HG03460 (cell line): ENCODE results near the gene HIRA.

ENCODE experiments used
- ATAC-seq: cut with Tn5 transposase; IDR thresholded peaks from one replicate; pipeline ENCODE4 v1.9.1; 2021; ENCODE audit not compliant: unreplicated experiment

The HIRA gene

DNA sequence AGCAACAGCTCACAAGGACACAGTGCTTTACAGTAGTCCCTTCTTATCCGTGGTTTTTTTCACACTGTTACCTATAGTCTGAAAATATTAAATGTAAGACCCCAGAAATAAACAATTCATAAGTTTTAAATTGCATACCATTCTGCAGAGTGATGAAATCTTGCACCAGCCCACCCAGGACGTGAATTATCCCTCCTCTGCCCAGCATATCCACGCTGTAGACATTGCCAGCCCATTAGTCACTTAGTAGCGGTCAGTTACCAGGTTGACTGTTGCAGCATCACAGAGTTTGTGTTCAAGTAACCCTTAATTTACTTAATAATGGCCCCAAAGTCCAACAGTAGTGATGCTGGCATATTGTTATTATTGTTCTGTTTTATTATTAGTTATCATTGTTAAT lies 143.6 kb downstream of the HIRA start:
- no peak for ATAC-seq

DNA sequence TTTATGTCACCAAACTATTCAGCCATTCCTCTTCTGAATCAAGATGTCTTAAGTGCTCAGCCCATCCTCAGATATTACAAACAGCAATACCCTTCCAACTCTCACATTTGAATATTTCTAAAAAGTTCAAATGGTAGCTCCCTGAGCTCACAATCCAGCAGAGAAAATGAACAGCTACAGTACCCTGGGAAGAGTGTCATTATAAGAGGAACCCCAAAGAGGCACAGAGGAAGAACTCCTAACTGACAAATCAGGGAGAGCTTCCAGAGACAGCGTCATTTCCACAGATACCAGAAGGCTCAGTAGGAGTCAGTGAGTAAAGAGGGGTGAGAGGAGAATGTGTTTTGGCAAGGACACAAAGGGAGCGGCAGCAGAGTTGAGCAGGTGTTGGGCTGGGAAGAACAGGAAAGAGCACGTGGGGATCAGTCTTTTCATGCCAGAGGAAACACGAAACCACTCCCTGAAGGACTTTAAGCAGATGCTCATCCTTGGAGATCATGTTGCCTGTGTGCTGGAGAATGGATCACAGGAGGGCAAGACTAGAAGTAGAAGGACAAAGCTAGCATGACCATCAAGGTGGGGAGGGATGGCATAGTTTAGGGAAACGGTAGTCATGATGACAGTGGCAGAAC lies 144.3 kb downstream of the HIRA start:
- no peak for ATAC-seq

DNA sequence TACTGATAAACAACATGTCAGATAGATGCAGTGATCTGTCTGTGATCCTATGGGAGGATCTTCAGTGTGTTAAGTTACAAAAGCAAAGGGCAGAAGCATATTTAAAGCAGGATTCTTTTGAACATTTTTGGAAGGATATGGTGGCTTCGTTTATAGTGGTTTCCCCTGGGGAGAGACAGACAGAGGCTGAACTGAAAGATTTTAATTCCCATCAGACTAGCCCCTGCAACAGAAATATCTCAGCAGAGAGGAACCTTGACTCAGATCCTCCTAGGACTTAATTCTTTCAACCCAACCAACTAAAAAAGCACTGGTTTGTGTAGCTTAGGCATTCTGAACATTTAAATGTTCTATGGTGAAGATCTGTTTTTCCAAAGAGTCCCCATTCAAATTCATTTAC lies 145.7 kb downstream of the HIRA start:
- ATAC-seq: no peak
